Esophagus (tissue), 2 donors: ENCODE measurements around the gene HOXD10. TPM values are rescaled to one million over a fixed set of nuclear protein-coding genes. Genes with fewer than 3 reads are reported as not detected.

Experiments used
- H3K27ac ChIP-seq, 2 donors: one replicate each; pipeline ENCODE4 v1.5.1; 2013; ENCODE audit warnings: low read depth in 2 of 2, mild to moderate bottlenecking in 2 of 2, inconsistent platforms in 1 of 2, low read length in 1 of 2, moderate library complexity in 1 of 2
- H3K27me3 ChIP-seq, 2 donors: one replicate each; pipeline ENCODE4 v1.6.1; 2013; ENCODE audit warnings: low read length in 2 of 2, control low read depth in 1 of 2, mild to moderate bottlenecking in 1 of 2; ENCODE audit not compliant: insufficient read depth in 2 of 2, control insufficient read depth in 1 of 2
- H3K36me3 ChIP-seq, 2 donors: one replicate each; pipeline ENCODE4 v1.6.1; 2013; ENCODE audit warnings: low read length in 1 of 2; ENCODE audit not compliant: control insufficient read depth in 2 of 2, insufficient read depth in 2 of 2
- H3K4me1 ChIP-seq, 2 donors: one replicate each; pipeline ENCODE4 v1.6.1; 2013; ENCODE audit warnings: low read length in 1 of 2; ENCODE audit not compliant: control insufficient read depth in 2 of 2, insufficient read depth in 2 of 2
- H3K4me3 ChIP-seq, 2 donors: one replicate each; pipeline ENCODE4 v1.5.1; 2013; ENCODE audit warnings: low read length in 2 of 2, mild to moderate bottlenecking in 2 of 2, low read depth in 1 of 2, moderate library complexity in 1 of 2
- H3K9me3 ChIP-seq, 2 donors: one replicate each; pipeline ENCODE4 v1.6.1; 2013; ENCODE audit warnings: mild to moderate bottlenecking in 2 of 2, low read depth in 1 of 2, low read length in 1 of 2, moderate library complexity in 1 of 2; ENCODE audit not compliant: control insufficient read depth in 2 of 2, insufficient read depth in 1 of 2
- WGBS, 2 donors: extraction: QIAGEN DNeasy Blood & Tissue Kit; methylation state at CpG; one replicate each; pipeline ENCODE4 v1.1.7; 2013; 5-methylcytosine and 5-hydroxymethylcytosine counted together
- polyA plus RNA-seq, 2 donors: library from polyadenylated mRNA; stranded (reverse); fragments of 200-250 nt; gene quantifications; one replicate each; pipeline ENCODE4 v1.2.3, GENCODE V29; 2013
- donor health status: healthy with polysubstance abuse.
- donor health status: Bipolar disorder and iron deficiency.

HOXD10 gene
- polyA plus RNA-seq, 2 donors = 0.18 to 0.31 TPM

- H3K4me1 ChIP-seq = peaks cover 6% of the 10 kb centered on the region in 2 donors
- H3K27ac ChIP-seq = peak overlapping the region; percentile 9 to 26
Measured at GRCh38 chr2:176128172-176128981, 11.8 kb downstream of the HOXD10 start.

GRCh38 chr2:176128982-176129796 lies 12.6 kb downstream of the HOXD10 start, which contains the start of gene HOXD8:
TSS of gene HOXD8 (plus strand) at chr2:176129705. CDS start at chr2:176130367, 662 bp downstream.
- Histone ChIP-seq H3K4me1 (peaks cover 6% of the 10 kb centered on the region in 2 donors), H3K27ac (peak within 1 kb of the TSS; percentile 37 to 51), H3K9me3 (peaks cover 0 to 4% of the 10 kb centered on the region in 2 donors), H3K36me3 (no peaks in the 10 kb centered on the region), H3K4me3 (peak within 1 kb of the TSS; percentile 44 to 60), H3K27me3 (peaks cover 10 to 51% of the 10 kb centered on the region in 2 donors)
- 4 to 6% methylated on average over 58 to 64 of the region's 64 CpGs for WGBS, 2 donors

More at GRCh38 chr2:176128172-176128981, 11.8 kb downstream of the HOXD10 start:
- WGBS, 2 donors = 14 to 18% methylated on average over 49 of the region's 49 CpGs
- Histone ChIP-seq H3K36me3 (no peaks in the 10 kb centered on the region), H3K27me3 (peaks cover 12 to 48% of the 10 kb centered on the region in 2 donors), H3K9me3 (peaks cover 0 to 4% of the 10 kb centered on the region in 2 donors), H3K4me3 (peak overlapping the region; percentile 4 to 60)

- Histone ChIP-seq H3K4me3 (peak overlapping the region; percentile 44 to 60), H3K4me1 (peaks cover 6% of the 10 kb centered on the region in 2 donors), H3K36me3 (no peaks in the 10 kb centered on the region), H3K27ac (peak overlapping the region; percentile 37 to 51), H3K9me3 (peaks cover 0 to 4% of the 10 kb centered on the region in 2 donors), H3K27me3 (peaks cover 6 to 50% of the 10 kb centered on the region in 2 donors)
- 1 to 3% methylated on average over 31 to 43 of the region's 43 CpGs for WGBS, 2 donors
Measured at GRCh38 chr2:176129813-176130146, 13.2 kb downstream of the HOXD10 start.

- Histone ChIP-seq H3K4me1 (peaks cover 6% of the 10 kb centered on the region in 2 donors), H3K27me3 (peaks cover 6 to 52% of the 10 kb centered on the region in 2 donors), H3K4me3 (peak overlapping the region; percentile 44 to 60), H3K9me3 (peaks cover 0 to 4% of the 10 kb centered on the region in 2 donors), H3K27ac (peak overlapping the region; percentile 37 to 51), H3K36me3 (no peaks in the 10 kb centered on the region)
- 4 to 5% methylated on average over 56 to 100 of the region's 100 CpGs for WGBS, 2 donors
Measured at GRCh38 chr2:176130147-176130956, 13.8 kb downstream of the HOXD10 start.

- Histone ChIP-seq H3K27me3 (peaks cover 6 to 48% of the 10 kb centered on the region in 2 donors), H3K36me3 (no peaks in the 10 kb centered on the region), H3K9me3 (peaks cover 0 to 5% of the 10 kb centered on the region in 2 donors), H3K27ac (peak overlapping the region in 1 of 2 donors; percentile 51), H3K4me1 (peaks cover 6% of the 10 kb centered on the region in 2 donors), H3K4me3 (peak overlapping the region; percentile 44 to 60)
- WGBS, 2 donors = 20% methylated on average over 15 of the region's 15 CpGs
Measured at GRCh38 chr2:176130957-176131847, 14.6 kb downstream of the HOXD10 start.

GRCh38 chr2:176131848-176132158 lies 15.2 kb downstream of the HOXD10 start:
- H3K4me3 ChIP-seq = no peak overlapping the region
- no peak overlapping the region for H3K27ac ChIP-seq
- H3K9me3 ChIP-seq = peaks cover 0 to 5% of the 10 kb centered on the region in 2 donors
- H3K4me1 ChIP-seq = peaks cover 6 to 11% of the 10 kb centered on the region in 2 donors
- WGBS, 2 donors = 25 to 26% methylated on average over 4 of the region's 4 CpGs
- no peaks in the 10 kb centered on the region for H3K36me3 ChIP-seq
- peaks cover 4 to 53% of the 10 kb centered on the region in 2 donors for H3K27me3 ChIP-seq

GRCh38 chr2:176132205-176133171 lies 15.9 kb downstream of the HOXD10 start:
- H3K4me3 ChIP-seq = peak overlapping the region in 1 of 2 donors; percentile 35
- H3K27me3 ChIP-seq = peaks cover 4 to 56% of the 10 kb centered on the region in 2 donors
- H3K4me1 ChIP-seq = peaks cover 6 to 12% of the 10 kb centered on the region in 2 donors
- H3K27ac ChIP-seq = no peak overlapping the region
- 14 to 17% methylated on average over 33 of the region's 33 CpGs for WGBS, 2 donors
- no peaks in the 10 kb centered on the region for H3K36me3 ChIP-seq
- H3K9me3 ChIP-seq = peaks cover 0 to 5% of the 10 kb centered on the region in 2 donors

- Histone ChIP-seq H3K27me3 (peaks cover 4 to 60% of the 10 kb centered on the region in 2 donors), H3K4me1 (peaks cover 6 to 12% of the 10 kb centered on the region in 2 donors), H3K4me3 (no peak overlapping the region), H3K36me3 (no peaks in the 10 kb centered on the region), H3K9me3 (peaks cover 0 to 2% of the 10 kb centered on the region in 2 donors), H3K27ac (no peak overlapping the region)
Measured at GRCh38 chr2:176133389-176133788, 16.8 kb downstream of the HOXD10 start.
